Breast epithelium (tissue), 4 donors: ENCODE data around the gene TYSND1. TPM values are rescaled to one million over a fixed set of nuclear protein-coding genes. Genes with fewer than 3 reads are reported as not detected.

Source experiments
- DNase-seq, 2 donors: peaks; one replicate each; pipeline ENCODE4 v3.0.0-alpha.2; 2019; ENCODE audit warnings: low spot score in 2 of 2
- H3K27ac ChIP-seq, 2 donors: fragments of 200-600 bp; sonication (generic) in 1 of 2; one replicate each; pipeline ENCODE4 v1.5.1; 2016 to 2019; ENCODE audit warnings: mild to moderate bottlenecking in 1 of 2
- H3K27me3 ChIP-seq, 2 donors: fragments of 200-600 bp; sonication (generic) in 1 of 2; one replicate each; pipeline versions ENCODE4 v1.5.1 to v1.6.0; 2017 to 2019; ENCODE audit warnings: control low read depth in 1 of 2, mild to moderate bottlenecking in 1 of 2
- H3K36me3 ChIP-seq: fragments of 200-600 bp; one replicate; pipeline ENCODE4 v1.5.1; 2019
- H3K4me1 ChIP-seq, 2 donors: fragments of 200-600 bp; sonication (generic); one replicate each; pipeline ENCODE4 v1.5.1; 2016 to 2019; ENCODE audit warnings: control low read depth in 1 of 2
- H3K4me3 ChIP-seq, 3 donors: fragments of 200-600 bp; sonication (generic); 1 replicate in 2 of 3; 2 replicates in 1 of 3; pipeline ENCODE4 v1.5.1; 2016 to 2019; ENCODE audit warnings: mild to moderate bottlenecking in 3 of 3, moderate library complexity in 2 of 3
- H3K9me3 ChIP-seq, 2 donors: fragments of 200-600 bp; sonication (generic) in 1 of 2; one replicate each; pipeline ENCODE4 v1.5.1; 2016 to 2019; ENCODE audit warnings: control low read depth in 1 of 2
- CTCF ChIP-seq, 3 donors: fragments of 450-650 bp; IDR thresholded peaks; one replicate each; pipeline ENCODE4 v1.5.1; 2016 to 2017; ENCODE audit warnings: antibody characterized with exemption in 3 of 3, mild to moderate bottlenecking in 3 of 3, moderate library complexity in 3 of 3
- POLR2A ChIP-seq: fragments of 450-650 bp; IDR thresholded peaks from one replicate; pipeline ENCODE4 v1.6.1; 2016; ENCODE audit warnings: antibody characterized with exemption, mild to moderate bottlenecking, moderate library complexity
- POLR2AphosphoS5 ChIP-seq, 3 donors: sonication (generic); formaldehyde crosslinking; IDR thresholded peaks; one replicate each; pipeline ENCODE4 v1.6.1; 2017; ENCODE audit warnings: antibody characterized with exemption in 3 of 3
- intact Hi-C: fragments of 100-400 bp; cut with DNase I; formaldehyde crosslinking; loops from one replicate; pipeline ENCODE4 v1.15.1; 2023; ENCODE audit warnings: low total_unique reads
- total RNA-seq, 3 donors: library from RNA; depleted of rRNA; stranded (reverse); fragments of >200 nt; gene quantifications; one replicate each; pipeline ENCODE4 v1.1.0, GENCODE V29; 2016

TYSND1 gene
- total RNA-seq, 3 donors from 2014 or later, result 12.5 to 19.9 (median 19.7) TPM

- Histone ChIP-seq H3K27me3 (no peaks in the 10 kb centered on the region), H3K36me3 (no peaks in the 10 kb centered on the region), H3K27ac (no peak overlapping the region), H3K4me1 (no peaks in the 10 kb centered on the region), H3K9me3 (no peaks in the 10 kb centered on the region), H3K4me3 (no peak overlapping the region)
- no peak for TF ChIP-seq CTCF (IDR thresholded peaks at IDR 0.05)
- no peak for TF ChIP-seq POLR2A
- intact Hi-C loops, result no loop called here
- no peak for DNase-seq
Measured at GRCh38 chr10:70121281-70121949, 25.1 kb downstream of the TYSND1 start.

GRCh38 chr10:70120417-70120816 lies 26.1 kb downstream of the TYSND1 start:
- Histone ChIP-seq H3K9me3 (no peaks in the 10 kb centered on the region), H3K27me3 (no peaks in the 10 kb centered on the region), H3K27ac (peak overlapping the region in 1 of 2 donors; percentile 13), H3K4me3 (no peak overlapping the region), H3K36me3 (no peaks in the 10 kb centered on the region), H3K4me1 (no peaks in the 10 kb centered on the region)
- DNase-seq, result no peak
- intact Hi-C loops, result no loop called here
- TF ChIP-seq CTCF (IDR thresholded peaks at IDR 0.05) (no peak), POLR2A (no peak), POLR2AphosphoS5 (IDR thresholded peaks at IDR 0.05) (no peak)

DNA sequence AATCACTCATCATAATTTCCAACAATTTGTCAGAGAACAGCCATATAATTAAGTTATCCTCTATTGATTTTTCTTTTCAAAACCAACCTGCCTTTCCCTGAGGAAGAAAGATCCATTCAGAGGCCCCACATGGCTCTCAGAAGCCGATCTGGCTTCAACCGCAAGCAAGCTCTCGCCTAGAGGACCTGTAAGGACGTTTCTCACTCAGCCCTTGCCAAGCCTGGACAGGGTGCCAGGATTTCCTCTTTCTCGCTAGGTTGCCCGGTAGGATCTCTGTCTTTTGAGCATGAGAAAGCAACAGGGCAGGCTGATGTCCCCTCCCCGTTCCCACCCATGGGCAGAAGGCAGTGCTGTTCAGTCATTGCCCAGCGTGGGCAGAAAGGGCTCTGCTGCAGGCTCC lies 26.9 kb downstream of the TYSND1 start:
- Histone ChIP-seq H3K9me3 (no peaks in the 10 kb centered on the region), H3K36me3 (no peaks in the 10 kb centered on the region), H3K27ac (peak overlapping the region; percentile 4 to 13), H3K4me3 (no peak overlapping the region), H3K4me1 (no peaks in the 10 kb centered on the region), H3K27me3 (no peaks in the 10 kb centered on the region)
- intact Hi-C loops, result no loop called here
- TF ChIP-seq CTCF (IDR thresholded peaks at IDR 0.05) (no peak), POLR2AphosphoS5 (IDR thresholded peaks at IDR 0.05) (no peak), POLR2A (no peak)
- DNase-seq, result no peak

DNA sequence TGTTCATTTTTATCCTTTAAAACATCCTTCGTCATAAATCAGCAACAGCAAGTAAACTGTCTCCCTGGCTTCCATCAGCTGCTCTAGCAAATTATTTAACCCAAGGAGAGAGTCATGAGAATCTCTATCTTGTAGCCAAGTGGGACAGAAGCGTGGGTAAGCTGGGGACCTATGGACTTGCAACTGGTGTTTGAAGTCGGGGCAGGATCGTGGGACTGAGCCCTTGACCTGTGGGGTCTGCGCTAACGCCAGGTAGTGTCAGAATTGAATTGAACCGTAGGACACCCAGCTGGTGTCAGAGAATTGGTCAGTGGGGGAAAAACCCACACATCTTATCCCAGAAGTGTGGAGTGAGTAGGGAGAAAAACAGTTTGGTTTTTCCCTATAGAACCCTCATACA lies 27.3 kb downstream of the TYSND1 start:
- no peak for TF ChIP-seq POLR2A
- no peak for TF ChIP-seq CTCF (IDR thresholded peaks at IDR 0.05)
- no peak for TF ChIP-seq POLR2AphosphoS5 (IDR thresholded peaks at IDR 0.05)
- no peak for DNase-seq
- Histone ChIP-seq H3K27ac (no peak overlapping the region), H3K4me3 (no peak overlapping the region), H3K4me1 (no peaks in the 10 kb centered on the region), H3K27me3 (no peaks in the 10 kb centered on the region), H3K36me3 (no peaks in the 10 kb centered on the region), H3K9me3 (no peaks in the 10 kb centered on the region)
- intact Hi-C loops, result no loop called here

- H3K27me3 ChIP-seq, result no peaks in the 10 kb centered on the region
- H3K4me1 ChIP-seq, result no peaks in the 10 kb centered on the region
- intact Hi-C loops, result no loop called here
- H3K9me3 ChIP-seq, result no peaks in the 10 kb centered on the region
- no peak for TF ChIP-seq POLR2AphosphoS5 (IDR thresholded peaks at IDR 0.05)
- no peak for TF ChIP-seq POLR2A
- TF ChIP-seq CTCF (IDR thresholded peaks at IDR 0.05), result no peak
- no peak overlapping the region for H3K27ac ChIP-seq
- no peak for DNase-seq
- H3K4me3 ChIP-seq, result no peak overlapping the region
- no peaks in the 10 kb centered on the region for H3K36me3 ChIP-seq
Measured at GRCh38 chr10:70118196-70118595, 28.3 kb downstream of the TYSND1 start.
